GM15510 (cell line): ENCODE results near the gene HEXB.
A peak's percentile ranks its signal among the peaks of the same experiment; 100 is the strongest.

ENCODE experiments used
- POLR2A ChIP-seq: IDR thresholded peaks from 3 replicates; pipeline ENCODE4 v1.6.1; 2011; ENCODE audit warnings: borderline replicate concordance; ENCODE audit not compliant: insufficient read length; ENCODE audit errors: extremely low read depth

The HEXB gene

DNA sequence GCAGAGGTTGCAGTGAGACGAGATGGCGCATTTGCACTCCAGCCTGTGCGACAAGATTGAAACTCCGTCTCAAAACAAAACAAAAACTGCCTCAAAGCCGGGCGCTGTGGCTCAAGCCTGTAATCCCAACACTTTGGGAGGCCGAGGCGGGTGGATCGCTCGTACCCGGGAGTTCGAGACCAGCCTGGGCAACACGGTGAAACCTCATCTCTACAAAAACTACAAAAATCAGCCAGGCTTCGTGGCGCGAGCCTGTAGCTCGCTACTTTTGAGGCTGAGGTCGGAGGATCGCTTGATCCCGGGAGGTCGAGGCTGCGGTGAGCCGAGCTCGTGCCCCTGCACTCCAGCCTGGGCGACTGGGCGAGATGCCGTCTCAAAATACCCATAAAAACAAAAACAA lies 80.9 kb downstream of the HEXB start:
- no peak for TF ChIP-seq POLR2A

DNA sequence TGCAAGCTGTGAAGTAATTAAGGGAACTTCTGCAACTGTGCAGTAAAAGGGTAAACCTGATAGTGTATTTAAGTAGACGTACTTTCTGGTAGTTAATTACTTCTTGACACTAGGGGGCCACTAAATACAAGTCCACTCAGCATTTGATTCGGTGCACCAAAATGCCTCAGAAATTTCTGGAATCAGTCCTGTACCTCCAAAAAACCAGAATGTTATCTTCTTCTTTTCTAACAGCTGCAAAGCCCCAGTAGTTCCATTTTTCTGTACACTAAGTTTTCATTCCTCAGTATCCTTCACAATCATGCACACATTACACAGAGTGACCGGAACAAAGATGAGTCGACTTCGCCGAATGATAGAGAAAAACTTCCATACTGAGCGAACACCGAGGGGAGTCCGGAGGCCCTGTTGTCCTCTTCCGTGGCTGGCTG lies 81.4 kb downstream of the HEXB start:
- no peak for TF ChIP-seq POLR2A

DNA sequence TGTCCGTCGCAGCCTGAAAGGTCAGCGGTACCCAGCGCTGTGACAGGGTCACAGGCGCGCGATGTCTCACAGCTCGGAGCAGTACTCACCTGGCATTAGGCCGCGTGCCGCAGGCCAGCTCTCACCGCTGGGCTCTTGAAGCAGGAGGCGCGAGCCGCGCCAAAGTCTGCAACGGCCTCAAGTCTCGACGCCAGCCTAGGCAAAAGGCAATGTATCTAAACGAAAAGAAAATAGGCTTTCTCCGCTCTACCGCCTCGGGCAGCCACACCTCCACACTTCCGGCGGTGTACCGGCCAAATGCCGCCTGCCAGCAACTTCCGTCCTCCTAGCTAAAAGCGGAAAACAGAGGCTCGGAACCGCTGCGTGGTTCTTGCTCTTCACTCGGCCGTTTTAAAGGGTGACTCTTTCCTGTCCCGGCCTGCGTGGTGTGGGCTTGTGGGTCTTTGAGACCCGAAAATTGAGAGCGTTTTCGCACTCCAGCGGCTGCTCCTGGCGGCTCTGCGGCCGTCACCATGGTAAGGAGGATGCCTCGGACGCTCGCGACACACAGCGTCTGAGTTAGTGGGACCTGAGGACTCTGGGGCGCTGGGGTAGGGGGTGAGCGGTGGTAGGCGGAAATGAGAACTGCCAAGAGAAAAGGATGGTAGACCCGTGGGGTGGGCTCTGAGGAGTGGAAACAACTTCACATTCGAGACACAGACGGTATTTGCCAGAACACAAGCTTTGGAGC lies 82.0 kb downstream of the HEXB start, which contains the start of the genes GFM2 and NSA2:
GFM2 (minus strand) TSS at position 269 of the 730 bp plus-strand sequence. CDS start 3,375 bp downstream, outside the sequence.
NSA2 (plus strand) TSS at position 401 of the 730 bp plus-strand sequence; CDS start at position 513, 112 bp downstream.
- peak; percentile 71 for TF ChIP-seq POLR2A

DNA sequence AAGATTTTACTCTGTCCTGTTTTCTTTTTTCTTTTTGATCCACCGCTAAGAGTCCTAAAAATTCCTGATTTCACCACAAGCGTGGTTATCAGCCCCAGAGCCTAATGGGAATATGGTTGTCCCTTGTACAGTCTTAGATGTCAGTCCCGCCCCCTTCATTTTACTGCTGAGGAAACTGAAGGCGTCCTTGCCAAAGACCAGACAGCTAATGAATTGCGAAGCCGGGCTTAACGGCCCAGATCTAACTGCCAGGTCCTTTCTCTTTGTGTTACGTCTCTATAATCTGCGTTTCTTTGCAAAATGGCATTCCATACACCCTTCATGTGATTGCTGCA lies 82.5 kb downstream of the HEXB start:
- no peak for TF ChIP-seq POLR2A
